Endothelial cell of umbilical vein (primary cell): ENCODE data around the gene IGSF3. TPM values are rescaled to one million over a fixed set of nuclear protein-coding genes. Genes with fewer than 3 reads are reported as not detected.

ENCODE experiments used
- BruUV-seq: library from RNA; stranded (reverse); fragments of 400-500 nt; replicated peaks from 2 replicates; lab custom pipeline; 2021; lab: Mats Ljungman, UMichigan
- CTCF ChIA-PET: fragments of 300-600, 350-600 bp; sonication (Branson Sonifier 250); formaldehyde crosslinking; loops from one replicate; lab custom pipeline; 2021; ENCODE audit warnings: antibody characterized with exemption, inconsistent platforms; lab: Charles Lee
- POLR2A ChIA-PET: fragments of 300-600, 350-600 bp; sonication (Branson Sonifier 250); formaldehyde crosslinking; loops from one replicate; lab custom pipeline; 2021; ENCODE audit warnings: antibody characterized with exemption, inconsistent platforms; lab: Charles Lee
- DNase-seq: peaks from one replicate; pipeline ENCODE4 v3.0.0-alpha.2; 2011; ENCODE audit warnings: low read depth, low spot score
- FAIRE-seq: peaks from 2 replicates; lab custom pipeline; 2011; peaks lifted over from hg19 to GRCh38; lab: Jason Lieb, UNC
- H2AFZ ChIP-seq: 2 replicates; pipeline ENCODE4 v1.6.0; 2012; ENCODE audit warnings: low read depth, low read length, control low read depth, inconsistent platforms
- H3K27ac ChIP-seq: 2 replicates; pipeline ENCODE4 v1.5.1; 2011; ENCODE audit warnings: low read depth, mild to moderate bottlenecking, control low read depth, low read length, moderate library complexity; ENCODE audit not compliant: insufficient read depth
- H3K27me3 ChIP-seq, 2 experiments: 2 replicates each; pipeline versions ENCODE4 v1.6.0 to v1.6.1; 2011; ENCODE audit warnings: low read length in 2 of 2, mixed read lengths in 1 of 2; ENCODE audit not compliant: control insufficient read depth in 2 of 2, insufficient read depth in 2 of 2
- H3K36me3 ChIP-seq, 2 experiments: 2 replicates in 1 of 2; 3 replicates in 1 of 2; pipeline ENCODE4 v1.5.1; 2011; ENCODE audit warnings: low read length in 2 of 2, mild to moderate bottlenecking in 1 of 2, moderate library complexity in 1 of 2; ENCODE audit not compliant: control insufficient read depth in 2 of 2, insufficient read depth in 2 of 2; ENCODE audit errors: extremely low read depth in 1 of 2
- H3K4me1 ChIP-seq: 3 replicates; pipeline ENCODE4 v1.5.1; 2011; ENCODE audit warnings: mild to moderate bottlenecking, low read length; ENCODE audit not compliant: control insufficient read depth, insufficient read depth; ENCODE audit errors: extremely low read depth
- H3K4me2 ChIP-seq: 2 replicates; pipeline ENCODE4 v1.6.1; 2011; ENCODE audit warnings: low read length, control low read depth, mixed read lengths; ENCODE audit not compliant: insufficient read depth
- H3K4me3 ChIP-seq, 3 experiments: fragments of 200-600 bp in 1 of 3; sonication (generic), shearing (Covaris generic) in 1 of 3; replicated peaks in 1 of 3; 2 replicates each; pipeline ENCODE4 v1.5.1; 2011 to 2016; ENCODE audit warnings: control low read depth in 3 of 3, low read length in 3 of 3, mild to moderate bottlenecking in 2 of 3, inconsistent platforms in 1 of 3, low read depth in 1 of 3, moderate library complexity in 1 of 3; ENCODE audit not compliant: insufficient read depth in 1 of 3
- H3K79me2 ChIP-seq: 2 replicates; pipeline ENCODE4 v1.6.0; 2012; ENCODE audit warnings: low read length, inconsistent platforms; ENCODE audit not compliant: control insufficient read depth, insufficient read depth
- H3K9ac ChIP-seq: replicated peaks from 2 replicates; pipeline ENCODE3; 2011; ENCODE audit warnings: low read length, control low read depth; ENCODE audit not compliant: insufficient read depth; ENCODE audit errors: extremely low read depth
- H3K9me1 ChIP-seq: replicated peaks from 3 replicates; pipeline ENCODE4 v1.6.0; 2011; ENCODE audit warnings: mild to moderate bottlenecking, low read length; ENCODE audit not compliant: control insufficient read depth, insufficient read depth; ENCODE audit errors: extremely low read depth
- H3K9me3 ChIP-seq: replicated peaks from 2 replicates; pipeline ENCODE4 v1.5.1; 2012; ENCODE audit warnings: low read length, inconsistent platforms; ENCODE audit not compliant: control insufficient read depth, insufficient read depth
- H4K20me1 ChIP-seq: replicated peaks from 2 replicates; pipeline ENCODE3; 2011; ENCODE audit warnings: mild to moderate bottlenecking, low read length; ENCODE audit not compliant: control insufficient read depth, insufficient read depth; ENCODE audit errors: extremely low read depth
- CTCF ChIP-seq, 2 donors: IDR thresholded peaks; 1 replicate in 1 of 2; 2 replicates in 1 of 2; pipeline ENCODE4 v1.5.1; 2011; ENCODE audit warnings: low read length in 2 of 2, mild to moderate bottlenecking in 2 of 2, moderate library complexity in 2 of 2, control low read depth in 1 of 2, inconsistent platforms in 1 of 2, low read depth in 1 of 2; ENCODE audit not compliant: insufficient read depth in 1 of 2; ENCODE audit errors: extremely low read depth in 1 of 2
- EZH2 ChIP-seq: IDR thresholded peaks from 2 replicates; pipeline ENCODE4 v1.6.1; 2012; ENCODE audit warnings: borderline replicate concordance, low read depth, mild to moderate bottlenecking, moderate library complexity, low read length, inconsistent platforms; ENCODE audit not compliant: severe bottlenecking
- FOS ChIP-seq: IDR thresholded peaks from 2 replicates; pipeline ENCODE4 v1.6.1; 2011; ENCODE audit warnings: mild to moderate bottlenecking, low read length, moderate library complexity, borderline replicate concordance; ENCODE audit not compliant: insufficient read depth
- GATA2 ChIP-seq: IDR thresholded peaks from 2 replicates; pipeline ENCODE4 v1.7.0; 2011; ENCODE audit warnings: low read depth, mild to moderate bottlenecking, moderate library complexity, mixed read lengths, low read length; ENCODE audit not compliant: insufficient read length, insufficient read depth
- JUN ChIP-seq: IDR thresholded peaks from 2 replicates; pipeline ENCODE4 v1.6.1; 2011; ENCODE audit warnings: borderline replicate concordance, low read depth; ENCODE audit not compliant: insufficient read length, insufficient read depth
- MAX ChIP-seq: IDR thresholded peaks from 2 replicates; pipeline ENCODE4 v1.6.1; 2011; ENCODE audit not compliant: insufficient read depth, insufficient read length
- MYC ChIP-seq: IDR thresholded peaks from one replicate; pipeline ENCODE4 v1.6.1; 2011; ENCODE audit warnings: mild to moderate bottlenecking, low read depth, low read length
- POLR2A ChIP-seq: IDR thresholded peaks from 2 replicates; pipeline ENCODE4 v1.6.1; 2012; ENCODE audit warnings: low read depth, mild to moderate bottlenecking, control low read depth, low read length
- POLR2AphosphoS5 ChIP-seq: IDR thresholded peaks from 2 replicates; pipeline ENCODE4 v1.6.1; 2012; ENCODE audit warnings: low read depth, mild to moderate bottlenecking, control low read depth, low read length, moderate library complexity; ENCODE audit not compliant: insufficient read depth
- dilution Hi-C: fragments of 300-500 bp; cut with MboI; formaldehyde crosslinking; loops from one replicate; pipeline ENCODE4 v1.15.0; 2019; ENCODE audit warnings: low sequenced_read_pairs; ENCODE audit not compliant: extremely low pct_ligation_motif_present
- intact Hi-C: fragments of 100-400 bp; cut with micrococcal nuclease; formaldehyde crosslinking; loops from one replicate; pipeline ENCODE4 v1.10.0; 2022
- polyA plus RNA-seq, 4 experiments: library from polyadenylated mRNA; depleted of rRNA in 3 of 4; stranded (reverse) in 3 of 4; unstranded in 1 of 4; fragments of >200 nt; gene quantifications; 2 replicates each; pipeline versions ENCODE4 v1.2.1 to v1.2.3, GENCODE V29; 2011 to 2012; ENCODE audit warnings: missing spikeins in 1 of 4
- total RNA-seq: library from RNA; stranded (reverse); gene quantifications from 2 replicates; pipeline ENCODE4 v1.2.3, GENCODE V29; 2021

Gene IGSF3
- total and polyA plus RNA-seq, 2 donors (not counting 3 experiments of a cell fraction or from before 2014, with no cell fraction given), result 0.63 to 2.2 TPM

DNA sequence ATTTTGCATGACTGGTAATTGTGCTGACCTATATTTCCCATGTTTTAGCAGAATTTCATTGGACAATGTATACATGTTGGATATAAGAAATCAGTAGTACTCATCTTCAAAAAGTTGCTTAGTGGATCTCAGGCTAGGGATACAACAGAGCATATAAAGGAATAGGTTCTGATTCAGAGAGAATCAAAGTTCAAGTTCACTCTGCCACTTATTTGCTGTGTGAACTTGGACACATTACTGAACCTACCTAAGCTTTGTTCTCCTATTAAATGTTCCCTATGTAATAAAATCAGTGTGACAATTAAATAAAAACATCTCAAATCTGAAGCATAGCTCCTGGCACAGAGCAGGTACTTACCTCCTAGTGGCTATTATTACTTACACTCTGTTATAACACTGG is 106.0 kb downstream of the IGSF3 start:
- intact Hi-C loops, result loop anchor here (10.0 kb wide), 1 partner anchor 57 kb away; no protein-coding TSS in a partner anchor
- Histone ChIP-seq H3K79me2 (peaks cover 12% of the 10 kb centered on the region), H2AFZ (no peak overlapping the region), H3K4me1 (no peaks in the 10 kb centered on the region), H3K36me3 (no peaks in the 10 kb centered on the region), H3K9ac (no peak overlapping the region), H3K4me3 (no peak overlapping the region), H4K20me1 (no peaks in the 10 kb centered on the region), H3K27ac (no peak overlapping the region), H3K27me3 (no peaks in the 10 kb centered on the region), H3K9me3 (no peaks in the 10 kb centered on the region), H3K9me1 (no peaks in the 10 kb centered on the region), H3K4me2 (no peak overlapping the region)
- ChIA-PET CTCF (no interaction called here), POLR2A (no interaction called here)
- no TSS peak for BruUV-seq
- FAIRE-seq, result no peak
- no peak for TF ChIP-seq EZH2
- TF ChIP-seq POLR2A, result no peak
- TF ChIP-seq MAX, result no peak
- TF ChIP-seq GATA2, result no peak
- no peak for TF ChIP-seq FOS
- no peak for TF ChIP-seq CTCF (IDR thresholded peaks at IDR 0.05; ENCODE audit: extremely low read depth in 1 of 2, insufficient read depth in 1 of 2, low read depth in 1 of 2, low read length in 2 of 2)
- no peak for TF ChIP-seq JUN
- no peak for TF ChIP-seq POLR2AphosphoS5
- no peak for TF ChIP-seq MYC
- no peak for DNase-seq
- dilution Hi-C loops, result no loop called here
